Pancreas (tissue), 10 donors: Measurements from ENCODE around the gene FCMR. TPM values are rescaled to one million over a fixed set of nuclear protein-coding genes. Genes with fewer than 3 reads are reported as not detected.

Experiments used
- ATAC-seq, 4 donors: fragments of 200-7000 bp; cut with Tn5 transposase; one replicate each; pipeline versions ENCODE4 v1.8.0 to v1.9.1; 2020; ENCODE audit warnings: mild to moderate bottlenecking in 4 of 4, moderate library complexity in 4 of 4
- DNase-seq, 6 donors: peaks; one replicate each; pipeline ENCODE4 v3.0.0-alpha.2; 2020
- FAIRE-seq: peaks from 2 replicates; lab custom pipeline; 2012; peaks lifted over from hg19 to GRCh38; lab: Jason Lieb, UNC
- H3K27ac ChIP-seq, 4 donors: fragments of 200-600 bp; sonication (generic); 1 replicate in 3 of 4; 2 replicates in 1 of 4; pipeline versions ENCODE4 v1.5.0 to v1.8.0; 2020
- H3K27me3 ChIP-seq, 4 donors: fragments of 200-600 bp; one replicate each; pipeline ENCODE4 v1.8.0; 2021
- H3K36me3 ChIP-seq, 3 donors: fragments of 200-600 bp; sonication (generic) in 1 of 3; one replicate each; pipeline versions ENCODE4 v1.5.0 to v1.8.0; 2020 to 2021
- H3K4me1 ChIP-seq, 3 donors: fragments of 200-600 bp; one replicate each; pipeline ENCODE4 v1.8.0; 2021
- H3K4me3 ChIP-seq, 4 donors: fragments of 200-600 bp; sonication (generic) in 2 of 4; one replicate each; pipeline versions ENCODE4 v1.5.0 to v1.8.0; 2020 to 2021
- H3K9me3 ChIP-seq, 4 donors: fragments of 200-600 bp; one replicate each; pipeline ENCODE4 v1.8.0; 2021
- CTCF ChIP-seq, 4 donors: fragments of 200-600 bp; sonication (generic) in 3 of 4; IDR thresholded peaks; one replicate each; pipeline versions ENCODE4 v1.5.0 to v1.8.0; 2021; ENCODE audit warnings: antibody characterized with exemption in 4 of 4
- WGBS, 2 donors: extraction: QIAGEN DNeasy Blood & Tissue Kit; methylation state at CpG; one replicate each; pipeline ENCODE4 v1.1.7; 2013; 5-methylcytosine and 5-hydroxymethylcytosine counted together
- intact Hi-C, 3 donors: fragments of 100-400 bp; cut with DNase I; formaldehyde crosslinking; loops; one replicate each; pipeline versions ENCODE4 v1.11.1 to v1.14.2; 2022
- polyA plus RNA-seq, 2 donors: library from polyadenylated mRNA; stranded (reverse); fragments of 200-250 nt; gene quantifications; one replicate each; pipeline ENCODE4 v1.2.3, GENCODE V29; 2013
- total RNA-seq, 6 donors: library from RNA; stranded (reverse); fragmentation: NEBNext Ultra II Directional in 4 of 6; extraction: Animal tissue kit (Norgen Biotek cat#: 25700) in 4 of 6; gene quantifications; one replicate each; pipeline versions ENCODE4 v1.2.1 to v1.2.4, GENCODE V29; 2021 to 2023
- donor health status: healthy with polysubstance abuse.
- donor health status: DM: no; HTN: no; CAD: no; lungs with moderate emphysema.
- donor health status: DM: no; HTN: no; CAD: no.
- donor health status: control.
- donor health status: control.
- donor health status: Bipolar disorder and iron deficiency.
- donor health status: DM: yes; HTN: yes; CAD: no.
- donor health status: DM: no; HTN: no; CAD: no.
- donor health status: DM: no; HTN: no; CAD: no.
- donor health status: DM: yes; HTN: yes; CAD: no.

FCMR gene
- total and polyA plus RNA-seq, 8 donors, result 0.58 to 2.0 (median 0.97) TPM

DNA sequence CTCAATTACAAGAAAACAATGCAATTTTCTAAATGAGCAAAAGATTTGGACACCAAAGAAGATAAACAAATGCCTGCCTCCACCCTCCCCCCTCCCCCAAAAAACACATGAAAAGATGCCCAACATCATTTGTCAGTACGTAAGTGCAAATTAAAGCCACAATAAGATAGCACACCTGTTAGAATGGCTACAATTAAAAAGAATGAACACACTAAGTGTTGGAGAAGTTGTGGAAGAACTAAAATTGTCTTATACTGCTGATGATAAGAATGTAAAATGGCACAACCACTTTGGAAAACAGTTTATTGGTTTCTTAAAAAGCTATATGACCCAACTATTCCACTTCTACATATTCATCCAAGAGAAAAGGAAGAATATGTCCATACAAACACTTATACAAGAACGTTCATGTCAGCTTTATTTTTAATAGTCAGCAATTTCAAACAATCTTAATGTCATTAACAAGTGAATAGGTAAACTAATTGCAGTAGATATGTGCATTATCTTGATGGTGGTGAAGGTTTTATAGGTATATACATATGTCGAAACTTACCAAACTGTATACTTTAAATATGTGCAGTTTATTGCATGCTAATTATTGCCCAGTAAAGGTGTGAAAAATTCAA is 45.9 kb downstream of the FCMR start:
- FAIRE-seq (no peak), DNase-seq (no peak), ATAC-seq (no peak)
- Histone ChIP-seq H3K4me3 (no peak overlapping the region), H3K27me3 (no peaks in the 10 kb centered on the region), H3K36me3 (no peaks in the 10 kb centered on the region), H3K9me3 (no peaks in the 10 kb centered on the region), H3K4me1 (no peaks in the 10 kb centered on the region), H3K27ac (no peak overlapping the region)
- intact Hi-C loops, result no loop called here
- TF ChIP-seq CTCF (IDR thresholded peaks at IDR 0.05), result no peak
- 60 to 73% methylated on average over 3 of the region's 3 CpGs for WGBS, 2 donors

DNA sequence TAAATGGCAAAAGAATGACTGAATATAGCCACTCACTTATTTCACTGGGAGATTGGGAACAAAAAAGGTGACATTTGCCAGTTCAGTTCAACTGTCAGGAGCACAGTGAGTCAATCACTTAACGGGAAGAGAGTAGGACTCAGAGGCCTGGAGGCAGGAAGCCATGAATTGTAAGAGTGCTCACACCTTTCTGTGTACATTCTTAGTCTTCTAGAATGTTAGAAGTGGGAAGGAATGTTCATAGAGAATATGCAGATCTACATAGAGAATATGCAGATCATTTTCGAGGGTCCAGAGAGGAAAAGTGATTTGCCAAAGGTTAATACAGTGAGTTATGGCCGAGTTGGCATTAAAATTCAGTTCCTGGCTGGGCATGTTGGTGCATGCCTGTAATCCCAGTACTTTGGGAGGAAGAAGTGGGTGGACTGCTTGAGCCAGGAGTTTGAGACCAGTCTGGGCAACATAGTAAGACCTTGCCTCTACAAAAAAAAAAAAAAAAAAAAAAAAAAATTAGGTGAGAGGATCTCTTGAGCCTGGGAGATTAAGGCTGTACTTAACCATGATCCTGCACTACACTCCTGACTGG is 48.0 kb downstream of the FCMR start:
- Histone ChIP-seq H3K27me3 (no peaks in the 10 kb centered on the region), H3K9me3 (no peaks in the 10 kb centered on the region), H3K27ac (no peak overlapping the region), H3K4me1 (no peaks in the 10 kb centered on the region), H3K36me3 (no peaks in the 10 kb centered on the region), H3K4me3 (no peak overlapping the region)
- FAIRE-seq, result no peak
- no peak for ATAC-seq
- intact Hi-C loops, result no loop called here
- TF ChIP-seq CTCF (IDR thresholded peaks at IDR 0.05), result no peak
- no peak for DNase-seq
- WGBS, 2 donors, result 78 to 79% methylated on average over 3 of the region's 3 CpGs

DNA sequence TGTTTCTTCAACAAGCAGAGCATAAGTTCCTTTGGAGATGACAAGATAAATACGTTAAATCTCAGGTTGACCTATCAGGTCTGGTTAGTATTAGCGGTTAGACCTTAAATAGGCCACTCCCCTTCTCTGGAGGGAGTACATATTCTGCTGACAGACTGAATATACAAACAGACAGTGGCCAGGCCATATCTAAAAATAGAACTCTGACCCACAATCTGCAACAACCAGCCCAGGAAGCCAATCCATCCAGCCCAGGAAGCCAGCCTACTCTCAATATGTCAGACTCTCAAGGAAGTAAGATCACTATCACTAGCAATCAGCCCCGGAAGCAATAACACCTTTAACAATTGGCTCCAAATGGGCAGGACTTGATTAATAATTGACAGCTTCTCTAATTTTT is 49.6 kb downstream of the FCMR start:
- TF ChIP-seq CTCF (IDR thresholded peaks at IDR 0.05), result no peak
- intact Hi-C loops, result no loop called here
- no peak overlapping the region for H3K27ac ChIP-seq
- WGBS, 2 donors, result 75 to 80% methylated on average over 3 of the region's 3 CpGs
- H3K4me3 ChIP-seq, result no peak overlapping the region
- no peaks in the 10 kb centered on the region for H3K36me3 ChIP-seq
- ATAC-seq, result no peak
- no peaks in the 10 kb centered on the region for H3K4me1 ChIP-seq
- H3K9me3 ChIP-seq, result no peaks in the 10 kb centered on the region
- no peak for FAIRE-seq
- no peaks in the 10 kb centered on the region for H3K27me3 ChIP-seq
- DNase-seq, result no peak

DNA sequence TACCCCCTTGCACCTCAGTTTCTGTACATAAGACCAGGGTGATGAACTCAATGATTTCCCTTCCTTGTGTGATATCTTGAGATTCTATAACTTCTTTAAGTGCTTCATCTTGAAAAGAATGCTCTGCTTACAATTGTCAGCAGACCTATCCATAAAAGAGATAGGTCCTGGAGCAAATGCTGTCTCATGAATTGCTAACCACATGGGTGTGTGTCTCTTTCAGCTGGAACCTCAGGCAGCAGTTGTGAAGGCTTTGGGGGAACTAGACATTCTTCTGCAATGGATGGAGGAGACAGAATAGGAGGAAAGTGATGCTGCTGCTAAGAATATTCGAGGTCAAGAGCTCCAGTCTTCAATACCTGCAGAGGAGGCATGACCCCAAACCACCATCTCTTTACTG is 53.5 kb downstream of the FCMR start:
- Histone ChIP-seq H3K36me3 (no peaks in the 10 kb centered on the region), H3K4me3 (no peak overlapping the region), H3K27me3 (no peaks in the 10 kb centered on the region), H3K4me1 (peaks cover 0 to 3% (median 0%) of the 10 kb centered on the region in 3 donors), H3K9me3 (no peaks in the 10 kb centered on the region), H3K27ac (no peak overlapping the region)
- DNase-seq (no peak), FAIRE-seq (no peak), ATAC-seq (no peak)
- intact Hi-C loops, result no loop called here
- no peak for TF ChIP-seq CTCF (IDR thresholded peaks at IDR 0.05)
- 24 to 37% methylated on average over 1 of the region's 1 CpG for WGBS, 2 donors

GRCh38 chr1:206867716-206868115 is 54.0 kb downstream of the FCMR start:
- intact Hi-C loops, result no loop called here
- H3K9me3 ChIP-seq, result no peaks in the 10 kb centered on the region
- no peaks in the 10 kb centered on the region for H3K36me3 ChIP-seq
- peaks cover 0 to 3% (median 0%) of the 10 kb centered on the region in 3 donors for H3K4me1 ChIP-seq
- TF ChIP-seq CTCF (IDR thresholded peaks at IDR 0.05), result no peak
- FAIRE-seq (no peak), ATAC-seq (no peak), DNase-seq (no peak)
- no peak overlapping the region for H3K27ac ChIP-seq
- H3K27me3 ChIP-seq, result no peaks in the 10 kb centered on the region
- no peak overlapping the region for H3K4me3 ChIP-seq
